8988T (cell line): Measurements from ENCODE around the gene GKN1.

Source experiments
- DNase-seq: peaks from one replicate; pipeline ENCODE4 v3.0.0; 2011

The GKN1 gene

GRCh38 chr2:69010437-69011194, 36.2 kb downstream of the GKN1 start:
- no peak for DNase-seq

GRCh38 chr2:69011611-69012157, 37.2 kb downstream of the GKN1 start:
- DNase-seq = no peak

- DNase-seq = no peak
Measured at GRCh38 chr2:69012310-69013141, 38.1 kb downstream of the GKN1 start.

- peak; percentile 69 for DNase-seq
Measured at GRCh38 chr2:69013142-69013839, 38.9 kb downstream of the GKN1 start, which contains the start of gene ANTXR1. ANTXR1 (plus strand) TSS chr2:69013179; CDS start chr2:69013500, 321 bp downstream.

GRCh38 chr2:69013840-69014821, 39.7 kb downstream of the GKN1 start:
- DNase-seq = no peak

GRCh38 chr2:69017080-69017479, 42.6 kb downstream of the GKN1 start:
- no peak for DNase-seq

GRCh38 chr2:69017835-69018234, 43.4 kb downstream of the GKN1 start:
- DNase-seq = no peak

GRCh38 chr2:69018678-69019095, 44.3 kb downstream of the GKN1 start:
- no peak for DNase-seq

GRCh38 chr2:69020496-69021426, 46.3 kb downstream of the GKN1 start:
- no peak for DNase-seq

- DNase-seq = no peak
Measured at GRCh38 chr2:69021727-69022126, 47.3 kb downstream of the GKN1 start.

- no peak for DNase-seq
Measured at GRCh38 chr2:69022548-69022947, 48.1 kb downstream of the GKN1 start.

GRCh38 chr2:69023236-69023635, 48.8 kb downstream of the GKN1 start:
- DNase-seq = no peak

- DNase-seq = no peak
Measured at GRCh38 chr2:69026026-69026425, 51.6 kb downstream of the GKN1 start.

GRCh38 chr2:69026691-69027459, 52.4 kb downstream of the GKN1 start:
- DNase-seq = no peak
